CD4-positive, alpha-beta T cell (primary cell): ENCODE results near the gene KIF14. TPM values are rescaled to one million over a fixed set of nuclear protein-coding genes. Genes with fewer than 3 reads are reported as not detected.

Experiments used
- ATAC-seq: fragments of 200-7000 bp; cut with Tn5 transposase; one replicate; pipeline ENCODE4 v1.10.0; 2022; ENCODE audit warnings: mild to moderate bottlenecking; ENCODE audit not compliant: poor library complexity
- CTCF ChIA-PET: fragments of 350-600 bp; sonication (Branson Sonifier 250); formaldehyde crosslinking; loops from one replicate; lab custom pipeline; 2021; ENCODE audit warnings: antibody characterized with exemption, inconsistent platforms; lab: Charles Lee
- POLR2A ChIA-PET: fragments of 350-600 bp; sonication (Branson Sonifier 250); formaldehyde crosslinking; loops from one replicate; lab custom pipeline; 2021; ENCODE audit warnings: antibody characterized with exemption, inconsistent platforms; lab: Charles Lee
- DNase-seq, 14 experiments: peaks; one replicate each; pipeline ENCODE4 v3.0.0-alpha.2; 2013 to 2020; ENCODE audit warnings: mixed read lengths in 2 of 14
- H3K27ac ChIP-seq, 2 donors: one replicate each; pipeline versions ENCODE4 v1.5.1 to v1.7.0; 2013; ENCODE audit warnings: low read length in 2 of 2, low read depth in 1 of 2, mild to moderate bottlenecking in 1 of 2
- H3K27me3 ChIP-seq, 2 experiments: 1 replicate in 1 of 2; 2 replicates in 1 of 2; pipeline versions ENCODE4 v1.6.1 to v1.7.0; 2013; ENCODE audit warnings: low read length in 2 of 2, control low read depth in 1 of 2, mild to moderate bottlenecking in 1 of 2, moderate library complexity in 1 of 2; ENCODE audit not compliant: insufficient read depth in 2 of 2, control insufficient read depth in 1 of 2
- H3K36me3 ChIP-seq: one replicate; pipeline ENCODE4 v1.6.1; 2013; ENCODE audit warnings: low read length, control low read depth; ENCODE audit not compliant: insufficient read depth
- H3K4me1 ChIP-seq: one replicate; pipeline ENCODE4 v1.6.1; 2013; ENCODE audit warnings: low read length, control low read depth; ENCODE audit not compliant: insufficient read depth
- H3K4me3 ChIP-seq: one replicate; pipeline ENCODE4 v1.5.1; 2013; ENCODE audit warnings: mild to moderate bottlenecking, low read length, moderate library complexity
- H3K9me3 ChIP-seq, 2 experiments: 1 replicate in 1 of 2; 2 replicates in 1 of 2; pipeline versions ENCODE4 v1.6.1 to v1.7.0; 2013; ENCODE audit warnings: low read length in 2 of 2, mild to moderate bottlenecking in 2 of 2, control low read depth in 1 of 2, moderate library complexity in 1 of 2; ENCODE audit not compliant: control insufficient read depth in 1 of 2, insufficient read depth in 1 of 2
- H3K27ac Mint-ChIP-seq: one replicate; pipeline ENCODE4 v1.8.0; 2020; ENCODE audit warnings: mixed read lengths
- H3K27me3 Mint-ChIP-seq: one replicate; pipeline ENCODE4 v1.8.0; 2021; ENCODE audit warnings: mixed read lengths
- H3K36me3 Mint-ChIP-seq: one replicate; pipeline ENCODE4 v1.8.0; 2021; ENCODE audit warnings: low read depth, mixed read lengths
- H3K4me1 Mint-ChIP-seq: one replicate; pipeline ENCODE4 v1.8.0; 2021; ENCODE audit warnings: low read depth, mixed read lengths
- H3K4me3 Mint-ChIP-seq: one replicate; pipeline ENCODE4 v1.8.0; 2020; ENCODE audit warnings: mild to moderate bottlenecking, mixed read lengths
- H3K9me3 Mint-ChIP-seq: one replicate; pipeline ENCODE4 v1.8.0; 2020; ENCODE audit warnings: mixed read lengths
- intact Hi-C, 2 experiments: fragments of 100-400 bp; cut with DNase I in 1 of 2; cut with micrococcal nuclease in 1 of 2; formaldehyde crosslinking; loops; one replicate each; pipeline versions ENCODE4 v1.15.1 to v1.9.0; 2023 to 2025; cut with DNase I, micrococcal nuclease
- total RNA-seq, 174 experiments: library from RNA in 2 of 174; stranded (reverse) in 2 of 174; gene quantifications; one replicate each; pipeline ENCODE4 v1.2.3 and lab custom pipeline; 2021 to 2026
- TF ChIP-seq, protein P1 (sequence below): fragments of 200-600 bp; IDR thresholded peaks from one replicate; pipeline ENCODE4 v1.8.0; 2022; ENCODE audit warnings: antibody characterized with exemption, mild to moderate bottlenecking

The KIF14 gene
- total RNA-seq, 2 experiments from 2014 or later = 0.11 TPM

DNA sequence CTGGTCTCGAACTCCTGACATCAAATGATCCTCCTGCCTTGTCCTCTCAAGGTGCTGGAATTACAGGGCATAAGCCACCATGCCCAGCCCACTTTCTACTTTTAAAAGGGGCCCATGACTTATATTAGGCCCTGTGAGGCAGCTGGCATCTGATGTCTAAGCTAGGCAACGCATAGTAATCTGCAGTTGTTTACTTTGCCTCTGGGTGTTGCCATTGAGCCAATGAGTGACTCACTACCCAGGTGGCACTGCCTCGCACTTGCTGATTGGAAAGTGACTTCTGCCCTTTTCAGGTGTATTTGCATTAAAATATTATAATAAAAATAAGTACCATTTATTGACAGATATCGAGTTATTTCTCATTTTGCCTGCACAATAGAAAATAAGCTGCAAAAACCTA lies 84.9 kb downstream of the KIF14 start:
- POLR2A ChIA-PET = no interaction called here
- CTCF ChIA-PET = interaction anchor here (1.2 kb wide), 1 partner anchor 9 kb away, joined by 4 read pairs; no protein-coding TSS in a partner anchor
- Mint-ChIP-seq H3K4me3 (no peak overlapping the region), H3K9me3 (peaks cover 2% of the 10 kb centered on the region), H3K36me3 (no peaks in the 10 kb centered on the region), H3K27ac (no peak overlapping the region), H3K27me3 (no peaks in the 10 kb centered on the region), H3K4me1 (peaks cover 22% of the 10 kb centered on the region)
- Histone ChIP-seq H3K4me1 (peaks cover 17% of the 10 kb centered on the region), H3K27ac (no peak overlapping the region), H3K9me3 (peaks cover 0 to 4% of the 10 kb centered on the region in 2 experiments), H3K36me3 (no peaks in the 10 kb centered on the region), H3K4me3 (no peak overlapping the region), H3K27me3 (no peaks in the 10 kb centered on the region)
- ATAC-seq (peak; percentile 61), DNase-seq (peak in 6 of 14 experiments; percentile 2 to 48 (median 29))
- TF ChIP-seq, protein P1, sequence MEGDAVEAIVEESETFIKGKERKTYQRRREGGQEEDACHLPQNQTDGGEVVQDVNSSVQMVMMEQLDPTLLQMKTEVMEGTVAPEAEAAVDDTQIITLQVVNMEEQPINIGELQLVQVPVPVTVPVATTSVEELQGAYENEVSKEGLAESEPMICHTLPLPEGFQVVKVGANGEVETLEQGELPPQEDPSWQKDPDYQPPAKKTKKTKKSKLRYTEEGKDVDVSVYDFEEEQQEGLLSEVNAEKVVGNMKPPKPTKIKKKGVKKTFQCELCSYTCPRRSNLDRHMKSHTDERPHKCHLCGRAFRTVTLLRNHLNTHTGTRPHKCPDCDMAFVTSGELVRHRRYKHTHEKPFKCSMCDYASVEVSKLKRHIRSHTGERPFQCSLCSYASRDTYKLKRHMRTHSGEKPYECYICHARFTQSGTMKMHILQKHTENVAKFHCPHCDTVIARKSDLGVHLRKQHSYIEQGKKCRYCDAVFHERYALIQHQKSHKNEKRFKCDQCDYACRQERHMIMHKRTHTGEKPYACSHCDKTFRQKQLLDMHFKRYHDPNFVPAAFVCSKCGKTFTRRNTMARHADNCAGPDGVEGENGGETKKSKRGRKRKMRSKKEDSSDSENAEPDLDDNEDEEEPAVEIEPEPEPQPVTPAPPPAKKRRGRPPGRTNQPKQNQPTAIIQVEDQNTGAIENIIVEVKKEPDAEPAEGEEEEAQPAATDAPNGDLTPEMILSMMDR = peak; percentile 16
- intact Hi-C loops = no loop called here

DNA sequence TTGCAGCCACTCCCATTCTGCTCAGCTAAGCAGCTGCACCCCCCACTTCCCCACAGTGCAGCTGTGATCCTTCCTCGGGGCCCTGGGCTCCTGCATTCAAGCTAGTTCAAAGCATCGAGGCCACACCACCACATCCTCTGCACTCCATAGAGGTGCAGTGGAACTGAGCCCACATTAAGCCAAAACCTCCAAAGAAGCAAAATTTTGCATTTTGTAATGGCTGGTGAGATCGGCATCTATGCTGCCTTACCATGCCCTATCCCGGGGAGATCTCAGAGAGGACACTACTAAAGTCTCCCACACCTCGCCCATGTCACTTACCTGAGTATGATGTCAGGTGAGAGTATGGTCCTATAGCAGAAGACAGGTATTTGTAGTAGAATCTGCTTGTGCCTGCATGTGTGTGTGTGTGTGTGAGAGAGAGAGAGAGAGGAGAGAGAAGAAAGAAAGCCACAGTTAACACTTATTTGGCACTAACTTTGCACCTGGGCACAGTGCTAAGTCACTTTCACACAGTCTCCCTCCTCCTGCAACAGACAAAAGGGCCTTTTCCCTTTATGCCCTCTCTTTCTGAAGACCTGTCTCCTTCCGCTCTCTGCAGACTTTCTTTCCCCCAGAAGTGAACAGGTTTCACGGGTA lies 89.8 kb downstream of the KIF14 start:
- POLR2A ChIA-PET = interaction anchor here (0.5 to 1.4 kb wide), 2 partner anchors 29 to 377 kb away, joined by 3 read pairs; no protein-coding TSS in a partner anchor
- peak overlapping the region; percentile 50 for H3K4me3 Mint-ChIP-seq
- H3K36me3 Mint-ChIP-seq = no peaks in the 10 kb centered on the region
- TF ChIP-seq, protein P1 = no peak
- H3K4me3 ChIP-seq = peak overlapping the region; percentile 25
- H3K27me3 Mint-ChIP-seq = no peaks in the 10 kb centered on the region
- H3K36me3 ChIP-seq = no peaks in the 10 kb centered on the region
- intact Hi-C loops = no loop called here
- ATAC-seq (peak; percentile 98), DNase-seq (peak; percentile 18 to 81 (median 54))
- H3K27ac Mint-ChIP-seq = peak overlapping the region; percentile 79
- no peaks in the 10 kb centered on the region for H3K27me3 ChIP-seq
- no peaks in the 10 kb centered on the region for H3K9me3 ChIP-seq
- peak overlapping the region in 1 of 2 donors; percentile 46 for H3K27ac ChIP-seq
- no peaks in the 10 kb centered on the region for H3K9me3 Mint-ChIP-seq
- peaks cover 34% of the 10 kb centered on the region for H3K4me1 ChIP-seq
- H3K4me1 Mint-ChIP-seq = peaks cover 46% of the 10 kb centered on the region
- CTCF ChIA-PET = no interaction called here

DNA sequence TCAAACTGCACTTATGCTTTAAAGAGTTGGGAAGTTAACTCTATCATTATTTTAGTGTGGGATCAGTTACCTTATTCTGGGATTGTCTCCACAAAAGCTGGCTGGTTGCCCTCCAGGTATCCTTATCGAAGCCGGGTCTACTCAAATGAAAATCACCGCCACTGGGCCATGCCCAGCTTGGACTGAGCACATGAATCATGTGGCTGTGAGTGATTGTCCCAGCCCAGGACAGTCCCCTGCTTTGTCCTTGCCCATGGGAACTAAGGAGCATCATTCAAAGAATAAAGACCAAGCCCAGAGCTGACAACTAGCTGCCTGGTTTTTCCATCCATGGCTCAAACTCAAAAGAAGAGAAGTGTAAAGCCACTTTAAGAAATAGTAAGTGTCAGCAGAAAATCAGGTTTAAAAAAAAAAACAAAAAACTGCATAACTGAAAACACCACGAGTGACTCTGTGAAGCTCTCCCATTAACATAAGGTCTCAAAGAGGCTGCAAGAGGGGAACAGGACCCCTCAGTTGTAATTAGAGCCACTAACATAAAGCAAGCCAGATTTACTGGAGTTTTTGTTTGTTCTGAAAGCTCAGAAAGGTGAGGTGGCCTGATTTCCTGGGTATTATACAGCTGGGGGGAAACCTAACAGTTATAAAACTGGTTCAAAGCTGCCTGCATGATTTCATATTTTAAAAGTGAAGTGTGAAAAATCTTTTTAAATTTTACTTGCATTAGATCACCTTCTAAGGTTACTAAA lies 91.5 kb downstream of the KIF14 start:
- Mint-ChIP-seq H3K4me1 (peaks cover 46% of the 10 kb centered on the region), H3K4me3 (no peak overlapping the region), H3K36me3 (no peaks in the 10 kb centered on the region), H3K27me3 (no peaks in the 10 kb centered on the region), H3K9me3 (no peaks in the 10 kb centered on the region), H3K27ac (no peak overlapping the region)
- ChIA-PET POLR2A (no interaction called here), CTCF (no interaction called here)
- Histone ChIP-seq H3K4me3 (no peak overlapping the region), H3K27ac (no peak overlapping the region), H3K27me3 (no peaks in the 10 kb centered on the region), H3K4me1 (peaks cover 34% of the 10 kb centered on the region), H3K9me3 (no peaks in the 10 kb centered on the region), H3K36me3 (no peaks in the 10 kb centered on the region)
- intact Hi-C loops = no loop called here
- no peak for ATAC-seq
- no peak for DNase-seq
- TF ChIP-seq, protein P1 = no peak
